H1 (cell line): ENCODE measurements around the gene MMP24. TPM values are rescaled to one million over a fixed set of nuclear protein-coding genes. Genes with fewer than 3 reads are reported as not detected.

Source experiments
- ASH2L ChIP-seq: fragments of 200-600, 300-600 bp; sonication (generic); IDR thresholded peaks from one replicate; pipeline ENCODE4 v1.7.1; 2017; ENCODE audit warnings: low read length
- EGR1 ChIP-seq: IDR thresholded peaks from 2 replicates; pipeline ENCODE4 v1.6.1; 2011; ENCODE audit warnings: low read depth, low read length, borderline replicate concordance
- SIX5 ChIP-seq: IDR thresholded peaks from 2 replicates; pipeline ENCODE4 v1.6.1; 2011; ENCODE audit warnings: mild to moderate bottlenecking, low read depth, low read length
- polyA plus RNA-seq, 7 experiments: library from polyadenylated mRNA; depleted of rRNA in 3 of 7; stranded (reverse) in 5 of 7; unstranded in 2 of 7; fragments of >200 nt in 5 of 7; fragments of 200-250 nt in 2 of 7; gene quantifications; 1 replicate in 5 of 7; 2 replicates in 1 of 7; 4 replicates in 1 of 7; pipeline versions ENCODE4 v1.2.1 to v1.2.3, GENCODE V29; 2011 to 2013; ENCODE audit warnings: missing spikeins in 2 of 7, mixed read lengths in 2 of 7
- total RNA-seq: library from RNA; stranded (reverse); fragmentation: NEBNext Ultra II Directional; extraction: Animal tissue kit (Norgen Biotek cat#: 25700); gene quantifications from 2 replicates; pipeline ENCODE4 v1.2.1, GENCODE V29; 2021

MMP24 gene
- total and polyA plus RNA-seq, 2 of the 8 experiments (the other 6 are each of a cell fraction or from before 2014, with no cell fraction given) = 18.8 to 21.4 TPM

DNA sequence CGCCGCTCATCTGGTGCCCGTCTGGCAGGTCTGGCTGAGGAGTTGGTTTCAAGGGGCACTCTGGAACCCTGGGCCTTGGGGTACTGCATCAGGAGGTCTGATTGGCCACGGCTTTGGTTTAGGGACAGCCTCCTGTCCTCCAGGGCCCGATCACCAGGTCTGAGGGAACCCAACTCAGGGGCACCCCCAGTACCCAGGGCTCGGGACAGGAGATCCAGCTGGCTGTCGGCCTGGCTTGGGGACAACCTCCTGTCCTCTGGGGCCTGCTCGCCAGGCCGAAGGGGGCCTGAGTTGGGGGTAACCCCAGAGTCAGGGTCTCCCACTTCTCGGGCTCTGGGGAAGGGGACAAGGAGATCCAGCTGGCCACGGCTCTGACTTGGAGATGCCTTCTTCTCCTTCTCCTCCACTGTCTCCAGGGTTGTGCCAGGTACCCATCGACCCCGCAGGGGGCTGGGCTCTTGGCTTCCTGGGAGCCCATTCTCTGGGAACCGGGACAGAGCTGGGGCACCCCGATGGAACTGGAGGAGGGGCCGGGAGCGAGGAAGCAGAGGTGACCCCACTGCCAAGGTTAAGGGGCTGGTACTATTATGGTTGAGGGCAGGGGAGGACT lies 60.5 kb downstream of the MMP24 start (continued):
- TF ChIP-seq EGR1 = no peak
- no peak for TF ChIP-seq ASH2L
- TF ChIP-seq SIX5 = no peak
